ENCODE data around the gene CEACAM4. TPM values are rescaled to one million over a fixed set of nuclear protein-coding genes. Genes with fewer than 3 reads are reported as not detected.

The CEACAM4 gene
- total RNA-seq (not detected in 2 replicates), polyA plus RNA-seq (not detected in 2 replicates)

- no peak for DNase-seq (ENCODE audit: low spot score)
- Histone ChIP-seq H3K27me3 (no peaks in the 10 kb centered on the region), H3K4me1 (ENCODE audit: insufficient read depth) (no peaks in the 10 kb centered on the region), H3K4me2 (no peak within 1 kb of the TSS), H4K20me1 (ENCODE audit: insufficient read depth, poor library complexity, severe bottlenecking) (no peaks in the 10 kb centered on the region), H2AFZ (no peak within 1 kb of the TSS), H3K9me2 (replicated peaks; ENCODE audit: insufficient read depth) (no peaks in the 10 kb centered on the region), H3K27ac (no peak within 1 kb of the TSS), H3K36me3 (replicated peaks; ENCODE audit: insufficient read depth, low read depth) (no peaks in the 10 kb centered on the region), H3K79me2 (no peaks in the 10 kb centered on the region), H3K9me3 (ENCODE audit: low read depth) (no peaks in the 10 kb centered on the region), H3K4me3 (no peak within 1 kb of the TSS)
- WGBS (ENCODE audit: low lambda C conversion rate, missing lambda C conversion rate): 66% methylated on average over 7 of the region's 7 CpGs
- TF ChIP-seq EZH2 (IDR thresholded peaks at IDR 0.05; ENCODE audit: borderline replicate concordance) (no peak), EZH2phosphoT487 (IDR thresholded peaks at IDR 0.05; ENCODE audit: low read depth, severe bottlenecking, unreplicated experiment) (no peak)
- TF ChIP-seq, protein P1, sequence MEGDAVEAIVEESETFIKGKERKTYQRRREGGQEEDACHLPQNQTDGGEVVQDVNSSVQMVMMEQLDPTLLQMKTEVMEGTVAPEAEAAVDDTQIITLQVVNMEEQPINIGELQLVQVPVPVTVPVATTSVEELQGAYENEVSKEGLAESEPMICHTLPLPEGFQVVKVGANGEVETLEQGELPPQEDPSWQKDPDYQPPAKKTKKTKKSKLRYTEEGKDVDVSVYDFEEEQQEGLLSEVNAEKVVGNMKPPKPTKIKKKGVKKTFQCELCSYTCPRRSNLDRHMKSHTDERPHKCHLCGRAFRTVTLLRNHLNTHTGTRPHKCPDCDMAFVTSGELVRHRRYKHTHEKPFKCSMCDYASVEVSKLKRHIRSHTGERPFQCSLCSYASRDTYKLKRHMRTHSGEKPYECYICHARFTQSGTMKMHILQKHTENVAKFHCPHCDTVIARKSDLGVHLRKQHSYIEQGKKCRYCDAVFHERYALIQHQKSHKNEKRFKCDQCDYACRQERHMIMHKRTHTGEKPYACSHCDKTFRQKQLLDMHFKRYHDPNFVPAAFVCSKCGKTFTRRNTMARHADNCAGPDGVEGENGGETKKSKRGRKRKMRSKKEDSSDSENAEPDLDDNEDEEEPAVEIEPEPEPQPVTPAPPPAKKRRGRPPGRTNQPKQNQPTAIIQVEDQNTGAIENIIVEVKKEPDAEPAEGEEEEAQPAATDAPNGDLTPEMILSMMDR (IDR thresholded peaks at IDR 0.05; ENCODE audit: poor library complexity): no peak
Measured at GRCh38 chr19:41626877-41627276, at the start of gene CEACAM4. CEACAM4 (minus strand) TSS chr19:41627074; CDS start chr19:41626963, 111 bp downstream.

DNA sequence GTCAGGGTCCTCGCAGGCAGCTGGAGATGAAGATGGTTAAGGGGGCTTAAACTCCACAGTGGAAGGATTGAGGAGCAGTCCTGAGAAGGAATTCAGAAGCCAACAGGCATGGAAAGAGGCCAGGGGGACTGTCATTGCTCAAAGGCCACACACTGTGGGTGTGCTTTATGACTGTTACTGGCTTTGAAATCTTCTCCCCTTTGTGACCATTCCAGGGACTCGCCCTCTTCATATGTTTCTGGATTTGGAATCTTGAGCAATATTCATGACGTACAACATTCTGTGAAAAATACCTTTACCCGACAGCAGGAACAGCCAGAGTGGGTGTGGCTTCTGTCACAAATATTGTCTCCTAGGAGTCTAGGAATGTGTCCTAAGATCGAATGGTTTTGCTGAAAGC is 44.6 kb upstream of the CEACAM4 start:
- Histone ChIP-seq H4K20me1 (ENCODE audit: insufficient read depth, poor library complexity, severe bottlenecking) (no peaks in the 10 kb centered on the region), H3K27ac (no peak overlapping the region), H3K4me3 (no peak overlapping the region), H3K27me3 (no peaks in the 10 kb centered on the region), H3K9me2 (replicated peaks; ENCODE audit: insufficient read depth) (no peaks in the 10 kb centered on the region), H3K36me3 (replicated peaks; ENCODE audit: insufficient read depth, low read depth) (no peaks in the 10 kb centered on the region), H3K9me3 (ENCODE audit: low read depth) (peaks cover 3% of the 10 kb centered on the region), H3K4me2 (no peak overlapping the region), H2AFZ (no peak overlapping the region), H3K79me2 (no peaks in the 10 kb centered on the region), H3K4me1 (ENCODE audit: insufficient read depth) (no peaks in the 10 kb centered on the region)
- WGBS (ENCODE audit: low lambda C conversion rate, missing lambda C conversion rate): 65% methylated on average over 5 of the region's 5 CpGs
- TF ChIP-seq EZH2phosphoT487 (IDR thresholded peaks at IDR 0.05; ENCODE audit: low read depth, severe bottlenecking, unreplicated experiment): no peak
- TF ChIP-seq, protein P1 (IDR thresholded peaks at IDR 0.05; ENCODE audit: poor library complexity): no peak
- no peak for TF ChIP-seq EZH2 (IDR thresholded peaks at IDR 0.05; ENCODE audit: borderline replicate concordance)
- no peak for DNase-seq (ENCODE audit: low spot score)

DNA sequence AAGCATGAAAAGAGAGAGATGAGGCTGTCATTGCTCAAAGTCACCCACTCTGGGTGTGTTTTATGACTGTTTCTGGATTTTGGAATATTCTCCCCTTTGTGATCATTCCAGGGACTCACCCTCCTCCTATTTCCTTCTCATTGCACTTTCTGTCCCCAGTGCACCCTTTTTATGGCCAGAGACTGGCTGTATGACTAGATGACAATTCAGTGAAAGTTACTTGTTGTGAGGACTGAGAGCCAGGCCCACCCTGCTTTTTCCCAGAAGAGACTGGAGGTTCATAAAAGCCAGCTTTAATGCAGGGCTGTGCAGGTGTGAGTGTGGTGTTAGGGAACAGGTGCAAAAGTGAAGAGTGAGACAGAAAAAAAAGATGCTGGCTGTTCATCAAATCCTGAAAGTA is 43.9 kb upstream of the CEACAM4 start:
- Histone ChIP-seq H3K9me3 (ENCODE audit: low read depth) (peaks cover 3% of the 10 kb centered on the region), H3K4me1 (ENCODE audit: insufficient read depth) (no peaks in the 10 kb centered on the region), H3K27ac (no peak overlapping the region), H3K4me3 (no peak overlapping the region), H3K9me2 (replicated peaks; ENCODE audit: insufficient read depth) (no peaks in the 10 kb centered on the region), H3K4me2 (no peak overlapping the region), H3K27me3 (no peaks in the 10 kb centered on the region), H3K36me3 (replicated peaks; ENCODE audit: insufficient read depth, low read depth) (no peaks in the 10 kb centered on the region), H2AFZ (no peak overlapping the region), H3K79me2 (no peaks in the 10 kb centered on the region), H4K20me1 (ENCODE audit: insufficient read depth, poor library complexity, severe bottlenecking) (no peaks in the 10 kb centered on the region)
- TF ChIP-seq EZH2 (IDR thresholded peaks at IDR 0.05; ENCODE audit: borderline replicate concordance) (no peak), EZH2phosphoT487 (IDR thresholded peaks at IDR 0.05; ENCODE audit: low read depth, severe bottlenecking, unreplicated experiment) (no peak)
- TF ChIP-seq, protein P1 (IDR thresholded peaks at IDR 0.05; ENCODE audit: poor library complexity): no peak
- no peak for DNase-seq (ENCODE audit: low spot score)

- Histone ChIP-seq H3K9me3 (ENCODE audit: low read depth) (peaks cover 3% of the 10 kb centered on the region), H3K4me3 (no peak overlapping the region), H3K36me3 (replicated peaks; ENCODE audit: insufficient read depth, low read depth) (no peaks in the 10 kb centered on the region), H3K79me2 (no peaks in the 10 kb centered on the region), H4K20me1 (ENCODE audit: insufficient read depth, poor library complexity, severe bottlenecking) (no peaks in the 10 kb centered on the region), H3K27ac (no peak overlapping the region), H3K27me3 (no peaks in the 10 kb centered on the region), H2AFZ (no peak overlapping the region), H3K4me2 (no peak overlapping the region), H3K4me1 (ENCODE audit: insufficient read depth) (no peaks in the 10 kb centered on the region), H3K9me2 (replicated peaks; ENCODE audit: insufficient read depth) (no peaks in the 10 kb centered on the region)
- no peak for DNase-seq (ENCODE audit: low spot score)
- 33% methylated on average over 1 of the region's 1 CpG for WGBS (ENCODE audit: low lambda C conversion rate, missing lambda C conversion rate)
- TF ChIP-seq, protein P1 (IDR thresholded peaks at IDR 0.05; ENCODE audit: poor library complexity): no peak
- no peak for TF ChIP-seq EZH2 (IDR thresholded peaks at IDR 0.05; ENCODE audit: borderline replicate concordance)
- no peak for TF ChIP-seq EZH2phosphoT487 (IDR thresholded peaks at IDR 0.05; ENCODE audit: low read depth, severe bottlenecking, unreplicated experiment)
Measured at GRCh38 chr19:41668315-41668714, 41.4 kb upstream of the CEACAM4 start.

Data from hepatocyte (in vitro differentiated cells).